Endothelial cell of umbilical vein (primary cell): ENCODE measurements around the gene KCNIP3. TPM values are rescaled to one million over a fixed set of nuclear protein-coding genes. Genes with fewer than 3 reads are reported as not detected.

Source experiments
- BruUV-seq: library from RNA; stranded (reverse); fragments of 400-500 nt; replicated peaks from 2 replicates; lab custom pipeline; 2021; lab: Mats Ljungman, UMichigan
- CTCF ChIA-PET: fragments of 300-600, 350-600 bp; sonication (Branson Sonifier 250); formaldehyde crosslinking; loops from one replicate; lab custom pipeline; 2021; ENCODE audit warnings: antibody characterized with exemption, inconsistent platforms; lab: Charles Lee
- POLR2A ChIA-PET: fragments of 300-600, 350-600 bp; sonication (Branson Sonifier 250); formaldehyde crosslinking; loops from one replicate; lab custom pipeline; 2021; ENCODE audit warnings: antibody characterized with exemption, inconsistent platforms; lab: Charles Lee
- DNase-seq: peaks from one replicate; pipeline ENCODE4 v3.0.0-alpha.2; 2011; ENCODE audit warnings: low read depth, low spot score
- FAIRE-seq: peaks from 2 replicates; lab custom pipeline; 2011; peaks lifted over from hg19 to GRCh38; lab: Jason Lieb, UNC
- H2AFZ ChIP-seq: 2 replicates; pipeline ENCODE4 v1.6.0; 2012; ENCODE audit warnings: low read depth, low read length, control low read depth, inconsistent platforms
- H3K27ac ChIP-seq: 2 replicates; pipeline ENCODE4 v1.5.1; 2011; ENCODE audit warnings: low read depth, mild to moderate bottlenecking, control low read depth, low read length, moderate library complexity; ENCODE audit not compliant: insufficient read depth
- H3K27me3 ChIP-seq, 2 experiments: 2 replicates each; pipeline versions ENCODE4 v1.6.0 to v1.6.1; 2011; ENCODE audit warnings: low read length in 2 of 2, mixed read lengths in 1 of 2; ENCODE audit not compliant: control insufficient read depth in 2 of 2, insufficient read depth in 2 of 2
- H3K36me3 ChIP-seq, 2 experiments: 2 replicates in 1 of 2; 3 replicates in 1 of 2; pipeline ENCODE4 v1.5.1; 2011; ENCODE audit warnings: low read length in 2 of 2, mild to moderate bottlenecking in 1 of 2, moderate library complexity in 1 of 2; ENCODE audit not compliant: control insufficient read depth in 2 of 2, insufficient read depth in 2 of 2; ENCODE audit errors: extremely low read depth in 1 of 2
- H3K4me1 ChIP-seq: 3 replicates; pipeline ENCODE4 v1.5.1; 2011; ENCODE audit warnings: mild to moderate bottlenecking, low read length; ENCODE audit not compliant: control insufficient read depth, insufficient read depth; ENCODE audit errors: extremely low read depth
- H3K4me2 ChIP-seq: 2 replicates; pipeline ENCODE4 v1.6.1; 2011; ENCODE audit warnings: low read length, control low read depth, mixed read lengths; ENCODE audit not compliant: insufficient read depth
- H3K4me3 ChIP-seq, 3 experiments: fragments of 200-600 bp in 1 of 3; sonication (generic), shearing (Covaris generic) in 1 of 3; replicated peaks in 1 of 3; 2 replicates each; pipeline ENCODE4 v1.5.1; 2011 to 2016; ENCODE audit warnings: control low read depth in 3 of 3, low read length in 3 of 3, mild to moderate bottlenecking in 2 of 3, inconsistent platforms in 1 of 3, low read depth in 1 of 3, moderate library complexity in 1 of 3; ENCODE audit not compliant: insufficient read depth in 1 of 3
- H3K79me2 ChIP-seq: 2 replicates; pipeline ENCODE4 v1.6.0; 2012; ENCODE audit warnings: low read length, inconsistent platforms; ENCODE audit not compliant: control insufficient read depth, insufficient read depth
- H3K9ac ChIP-seq: replicated peaks from 2 replicates; pipeline ENCODE3; 2011; ENCODE audit warnings: low read length, control low read depth; ENCODE audit not compliant: insufficient read depth; ENCODE audit errors: extremely low read depth
- H3K9me1 ChIP-seq: replicated peaks from 3 replicates; pipeline ENCODE4 v1.6.0; 2011; ENCODE audit warnings: mild to moderate bottlenecking, low read length; ENCODE audit not compliant: control insufficient read depth, insufficient read depth; ENCODE audit errors: extremely low read depth
- H3K9me3 ChIP-seq: replicated peaks from 2 replicates; pipeline ENCODE4 v1.5.1; 2012; ENCODE audit warnings: low read length, inconsistent platforms; ENCODE audit not compliant: control insufficient read depth, insufficient read depth
- H4K20me1 ChIP-seq: replicated peaks from 2 replicates; pipeline ENCODE3; 2011; ENCODE audit warnings: mild to moderate bottlenecking, low read length; ENCODE audit not compliant: control insufficient read depth, insufficient read depth; ENCODE audit errors: extremely low read depth
- CTCF ChIP-seq, 2 donors: IDR thresholded peaks; 1 replicate in 1 of 2; 2 replicates in 1 of 2; pipeline ENCODE4 v1.5.1; 2011; ENCODE audit warnings: low read length in 2 of 2, mild to moderate bottlenecking in 2 of 2, moderate library complexity in 2 of 2, control low read depth in 1 of 2, inconsistent platforms in 1 of 2, low read depth in 1 of 2; ENCODE audit not compliant: insufficient read depth in 1 of 2; ENCODE audit errors: extremely low read depth in 1 of 2
- EZH2 ChIP-seq: IDR thresholded peaks from 2 replicates; pipeline ENCODE4 v1.6.1; 2012; ENCODE audit warnings: borderline replicate concordance, low read depth, mild to moderate bottlenecking, moderate library complexity, low read length, inconsistent platforms; ENCODE audit not compliant: severe bottlenecking
- FOS ChIP-seq: IDR thresholded peaks from 2 replicates; pipeline ENCODE4 v1.6.1; 2011; ENCODE audit warnings: mild to moderate bottlenecking, low read length, moderate library complexity, borderline replicate concordance; ENCODE audit not compliant: insufficient read depth
- GATA2 ChIP-seq: IDR thresholded peaks from 2 replicates; pipeline ENCODE4 v1.7.0; 2011; ENCODE audit warnings: low read depth, mild to moderate bottlenecking, moderate library complexity, mixed read lengths, low read length; ENCODE audit not compliant: insufficient read length, insufficient read depth
- JUN ChIP-seq: IDR thresholded peaks from 2 replicates; pipeline ENCODE4 v1.6.1; 2011; ENCODE audit warnings: borderline replicate concordance, low read depth; ENCODE audit not compliant: insufficient read length, insufficient read depth
- MAX ChIP-seq: IDR thresholded peaks from 2 replicates; pipeline ENCODE4 v1.6.1; 2011; ENCODE audit not compliant: insufficient read depth, insufficient read length
- MYC ChIP-seq: IDR thresholded peaks from one replicate; pipeline ENCODE4 v1.6.1; 2011; ENCODE audit warnings: mild to moderate bottlenecking, low read depth, low read length
- POLR2A ChIP-seq: IDR thresholded peaks from 2 replicates; pipeline ENCODE4 v1.6.1; 2012; ENCODE audit warnings: low read depth, mild to moderate bottlenecking, control low read depth, low read length
- POLR2AphosphoS5 ChIP-seq: IDR thresholded peaks from 2 replicates; pipeline ENCODE4 v1.6.1; 2012; ENCODE audit warnings: low read depth, mild to moderate bottlenecking, control low read depth, low read length, moderate library complexity; ENCODE audit not compliant: insufficient read depth
- dilution Hi-C: fragments of 300-500 bp; cut with MboI; formaldehyde crosslinking; loops from one replicate; pipeline ENCODE4 v1.15.0; 2019; ENCODE audit warnings: low sequenced_read_pairs; ENCODE audit not compliant: extremely low pct_ligation_motif_present
- intact Hi-C: fragments of 100-400 bp; cut with micrococcal nuclease; formaldehyde crosslinking; loops from one replicate; pipeline ENCODE4 v1.10.0; 2022
- polyA plus RNA-seq, 4 experiments: library from polyadenylated mRNA; depleted of rRNA in 3 of 4; stranded (reverse) in 3 of 4; unstranded in 1 of 4; fragments of >200 nt; gene quantifications; 2 replicates each; pipeline versions ENCODE4 v1.2.1 to v1.2.3, GENCODE V29; 2011 to 2012; ENCODE audit warnings: missing spikeins in 1 of 4
- total RNA-seq: library from RNA; stranded (reverse); gene quantifications from 2 replicates; pipeline ENCODE4 v1.2.3, GENCODE V29; 2021

KCNIP3 gene
- total and polyA plus RNA-seq, 2 donors (not counting 3 experiments of a cell fraction or from before 2014, with no cell fraction given) = 0.12 to 0.62 TPM

- no peak for TF ChIP-seq FOS
- TF ChIP-seq JUN = no peak
- TF ChIP-seq CTCF (IDR thresholded peaks at IDR 0.05; ENCODE audit: extremely low read depth in 1 of 2, insufficient read depth in 1 of 2, low read depth in 1 of 2, low read length in 2 of 2) = no peak
- no peak for TF ChIP-seq EZH2
- TF ChIP-seq POLR2A = no peak
- no peak for TF ChIP-seq MYC
- no peak for TF ChIP-seq POLR2AphosphoS5
- no peak for TF ChIP-seq GATA2
- TF ChIP-seq MAX = no peak
- H3K9me3 ChIP-seq = no peaks in the 10 kb centered on the region
- H3K9me1 ChIP-seq = no peaks in the 10 kb centered on the region
- no peaks in the 10 kb centered on the region for H4K20me1 ChIP-seq
- H3K27me3 ChIP-seq = no peaks in the 10 kb centered on the region
- H3K4me3 ChIP-seq = no peak overlapping the region
- H3K9ac ChIP-seq = no peak overlapping the region
- BruUV-seq = no TSS peak
- H3K27ac ChIP-seq = no peak overlapping the region
- H3K4me2 ChIP-seq = no peak overlapping the region
- no peaks in the 10 kb centered on the region for H3K36me3 ChIP-seq
- no peak for FAIRE-seq
- intact Hi-C loops = no loop called here
- dilution Hi-C loops = no loop called here
- no peak for DNase-seq
- H3K79me2 ChIP-seq = no peaks in the 10 kb centered on the region
- ChIA-PET POLR2A (no interaction called here), CTCF (no interaction called here)
- H2AFZ ChIP-seq = no peak overlapping the region
- no peaks in the 10 kb centered on the region for H3K4me1 ChIP-seq
Observed at GRCh38 chr2:95294579-95295250, 2.4 kb upstream of the KCNIP3 start.
